GM18858 (cell line): ENCODE measurements around the gene KDM7A.

Experiments
- ATAC-seq: cut with Tn5 transposase; IDR thresholded peaks from one replicate; pipeline ENCODE4 v1.9.1; 2021; ENCODE audit not compliant: unreplicated experiment

KDM7A gene

GRCh38 chr7:140058517-140058916 is 118.3 kb downstream of the KDM7A start:
- ATAC-seq, result no peak

- ATAC-seq, result no peak
Observed at GRCh38 chr7:140057143-140057535, 119.6 kb downstream of the KDM7A start.

GRCh38 chr7:140056431-140057142 is 120.2 kb downstream of the KDM7A start:
- ATAC-seq, result no peak

- no peak for ATAC-seq
Observed at GRCh38 chr7:140055833-140056232, 121.0 kb downstream of the KDM7A start.

- ATAC-seq, result no peak
Observed at GRCh38 chr7:140054751-140055150, 122.0 kb downstream of the KDM7A start.

GRCh38 chr7:140053812-140054539 is 122.8 kb downstream of the KDM7A start:
- peak; percentile 83 for ATAC-seq

GRCh38 chr7:140051820-140052219 is 125.0 kb downstream of the KDM7A start:
- no peak for ATAC-seq

GRCh38 chr7:140050100-140050499 is 126.7 kb downstream of the KDM7A start:
- no peak for ATAC-seq

GRCh38 chr7:140049339-140050024 is 127.3 kb downstream of the KDM7A start:
- no peak for ATAC-seq

GRCh38 chr7:140048989-140049338 is 127.8 kb downstream of the KDM7A start:
- no peak for ATAC-seq

GRCh38 chr7:140048138-140048537 is 128.6 kb downstream of the KDM7A start:
- ATAC-seq, result no peak

GRCh38 chr7:140047197-140047596 is 129.6 kb downstream of the KDM7A start:
- ATAC-seq, result no peak

- no peak for ATAC-seq
Observed at GRCh38 chr7:140045697-140046096, 131.1 kb downstream of the KDM7A start.

- no peak for ATAC-seq
Observed at GRCh38 chr7:140044251-140044650, 132.5 kb downstream of the KDM7A start.

- no peak for ATAC-seq
Observed at GRCh38 chr7:140042386-140042670, 134.5 kb downstream of the KDM7A start.

- ATAC-seq, result no peak
Observed at GRCh38 chr7:140041659-140042385, 135.0 kb downstream of the KDM7A start.

GRCh38 chr7:140039896-140040295 is 136.9 kb downstream of the KDM7A start:
- ATAC-seq, result no peak

GRCh38 chr7:140039066-140039465 is 137.7 kb downstream of the KDM7A start:
- ATAC-seq, result no peak

GRCh38 chr7:140036224-140036962 is 140.4 kb downstream of the KDM7A start:
- ATAC-seq, result no peak

GRCh38 chr7:140035400-140036223 is 141.2 kb downstream of the KDM7A start:
- ATAC-seq, result no peak
